ENCODE measurements around the gene AFAP1L1.

AFAP1L1 gene

DNA sequence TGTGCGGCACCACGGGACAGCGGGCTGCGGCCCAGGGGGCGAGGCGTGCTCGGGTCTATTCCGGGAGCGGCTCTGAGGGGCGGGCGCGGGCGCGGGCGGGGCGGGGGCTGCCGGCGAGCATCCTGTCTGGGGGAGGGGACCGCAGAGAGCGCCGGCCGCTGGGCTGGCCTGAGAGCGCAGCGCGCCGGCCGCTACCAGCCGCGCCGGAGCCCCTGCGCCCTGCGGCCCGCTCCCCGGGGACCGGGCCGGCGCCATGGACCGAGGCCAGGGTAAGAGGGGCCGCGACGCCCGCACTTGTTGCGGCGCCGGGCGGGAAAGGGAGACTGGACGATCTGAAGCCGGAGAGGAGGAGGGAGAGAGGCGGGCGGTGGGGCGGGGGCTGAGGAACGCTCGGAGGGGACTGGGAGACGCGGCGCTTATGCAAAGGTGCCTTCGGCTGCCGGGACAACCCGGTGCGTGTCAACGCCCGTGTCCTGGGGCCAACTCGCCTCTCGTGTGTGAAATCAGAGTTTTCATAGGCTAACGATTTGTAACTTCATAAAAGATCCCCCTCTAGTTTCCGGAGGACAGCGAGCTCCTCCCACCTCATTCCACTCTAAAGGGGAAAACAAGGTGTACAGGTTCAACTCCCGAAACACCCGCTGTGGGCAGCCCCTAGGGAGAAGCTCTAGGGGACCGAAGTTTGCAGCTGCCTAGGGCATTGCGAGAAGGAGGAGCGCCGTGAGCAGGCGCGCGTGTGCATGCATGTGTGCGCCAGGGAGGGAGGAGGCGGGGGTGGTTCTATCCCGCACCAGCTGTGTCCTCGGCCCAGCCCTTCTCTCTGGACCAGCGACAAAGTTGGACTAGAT lies at the start of gene AFAP1L1:
AFAP1L1 (plus strand) TSS at position 144 of the 848 bp plus-strand sequence; CDS start at position 254, 110 bp downstream.
- peak within 1 kb of the TSS; percentile 74 for H3K27ac Mint-ChIP-seq
- CTCF ChIA-PET: interaction anchor here (0.8 kb wide), 1 partner anchor 157 kb away, joined by 3 read pairs; no protein-coding TSS in a partner anchor

DNA sequence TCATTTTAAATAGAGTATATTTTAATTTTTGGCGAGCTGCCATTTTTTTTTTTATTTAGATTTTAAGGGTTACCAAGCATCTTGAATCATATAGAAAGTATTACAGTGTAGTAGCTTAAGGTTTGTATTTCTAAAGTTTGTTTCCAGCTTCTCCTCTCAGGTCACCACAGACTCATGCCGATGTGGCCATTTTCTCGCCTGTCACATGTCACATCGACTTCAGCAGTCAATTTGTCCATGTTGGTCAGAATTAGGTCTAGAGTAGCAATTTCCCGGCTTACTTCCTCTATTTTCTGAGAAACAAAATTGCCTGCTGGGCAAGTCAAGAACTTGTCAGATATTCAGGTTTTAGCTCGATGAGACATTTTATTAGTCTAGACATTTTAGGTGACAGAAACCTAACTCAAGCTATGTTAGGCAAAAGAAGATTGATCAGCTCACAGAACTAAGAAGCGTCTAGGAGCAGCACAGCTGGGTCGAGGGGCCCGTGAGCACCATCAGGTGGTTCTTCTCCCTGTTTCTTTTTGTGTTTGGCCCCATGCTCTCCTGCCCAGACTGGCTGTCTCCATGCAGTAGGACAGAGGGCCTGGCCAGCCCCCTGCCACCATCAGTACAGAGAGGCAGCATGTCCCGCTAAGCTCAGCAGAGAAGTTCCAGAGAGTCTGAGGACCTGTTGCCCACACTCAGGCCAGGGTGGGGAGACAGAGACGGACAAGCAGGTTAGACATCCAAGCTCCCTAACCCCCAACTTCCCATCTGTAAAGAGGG lies 48.4 kb upstream of the AFAP1L1 start:
- Mint-ChIP-seq H3K36me3 (no peaks in the 10 kb centered on the region), H3K4me1 (no peaks in the 10 kb centered on the region), H3K4me3 (no peak overlapping the region), H3K27ac (no peak overlapping the region), H3K9me3 (no peaks in the 10 kb centered on the region), H3K27me3 (peaks cover 17% of the 10 kb centered on the region)
- DNase-seq: no peak
- CTCF ChIA-PET: interaction anchor here (1.0 to 1.3 kb wide), 3 partner anchors 10 to 41 kb away, joined by 3 to 4 read pairs (median 3); no protein-coding TSS in a partner anchor

More for the DNA sequence above, at the start of gene AFAP1L1:
- Mint-ChIP-seq H3K4me1 (peaks cover 12% of the 10 kb centered on the region), H3K9me3 (no peaks in the 10 kb centered on the region), H3K4me3 (peak within 1 kb of the TSS; percentile 80), H3K36me3 (peaks cover 2% of the 10 kb centered on the region), H3K27me3 (peaks cover 77% of the 10 kb centered on the region)
- peak; percentile 44 for DNase-seq

DNA sequence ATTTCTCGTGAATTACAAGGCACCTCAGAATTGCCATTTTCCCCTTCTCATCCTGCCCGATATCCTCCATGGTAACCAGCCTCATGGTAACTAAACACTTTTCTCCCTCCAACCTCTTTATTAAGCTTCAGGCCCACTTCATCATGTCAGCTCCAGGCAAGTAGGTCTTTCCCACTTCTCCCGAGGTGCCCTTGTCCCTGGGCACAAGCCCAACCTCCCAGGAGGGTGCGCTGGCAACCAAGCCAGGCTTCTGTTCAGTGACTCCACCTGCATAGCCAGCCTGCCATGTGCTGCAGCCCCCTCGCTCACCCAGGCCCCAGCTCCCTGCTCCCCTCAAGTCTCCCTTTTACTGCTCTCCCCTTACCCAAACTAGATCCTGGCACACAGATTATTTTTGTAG lies 47.4 kb upstream of the AFAP1L1 start:
- Mint-ChIP-seq H3K4me1 (peaks cover 4% of the 10 kb centered on the region), H3K27ac (no peak overlapping the region), H3K4me3 (no peak overlapping the region), H3K27me3 (peaks cover 20% of the 10 kb centered on the region), H3K36me3 (no peaks in the 10 kb centered on the region), H3K9me3 (no peaks in the 10 kb centered on the region)
- CTCF ChIA-PET: interaction anchor here (0.5 kb wide), 1 partner anchor 83 kb away, joined by 3 read pairs; the partner anchor contains the start of gene ABLIM3
- DNase-seq: no peak

DNA sequence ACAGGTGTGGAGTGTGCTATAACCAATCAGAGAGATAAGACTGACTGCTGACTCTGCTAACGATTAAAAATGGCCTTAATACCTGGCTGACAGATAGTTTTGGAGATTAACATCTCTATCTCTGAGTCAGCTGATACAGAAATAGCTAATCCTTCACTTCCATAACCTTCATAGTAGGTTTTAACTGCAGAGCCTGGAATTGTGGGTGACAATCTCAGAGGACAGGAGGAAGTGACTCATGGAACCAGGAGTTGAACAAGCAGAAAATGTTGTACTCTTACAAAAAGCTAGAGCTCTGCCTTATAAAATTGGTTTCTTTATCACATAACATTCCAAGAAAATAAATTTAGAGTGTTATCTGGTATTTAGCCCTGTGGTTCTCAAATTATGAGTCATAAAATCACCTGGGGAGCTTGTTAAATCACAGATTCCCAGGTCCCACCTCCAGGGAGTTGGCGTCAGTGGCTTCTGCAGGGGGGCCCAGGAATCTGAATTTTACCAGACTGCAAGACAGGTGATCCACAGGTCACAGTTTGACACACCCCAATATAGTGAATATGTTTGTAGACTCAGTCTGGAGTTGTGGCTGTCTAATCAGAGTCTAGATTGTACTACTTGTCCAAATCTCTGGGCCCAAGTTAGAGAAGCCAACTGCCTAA lies 44.4 kb upstream of the AFAP1L1 start:
- H3K4me3 Mint-ChIP-seq: no peak overlapping the region
- peaks cover 31% of the 10 kb centered on the region for H3K27me3 Mint-ChIP-seq
- H3K4me1 Mint-ChIP-seq: peaks cover 4% of the 10 kb centered on the region
- H3K36me3 Mint-ChIP-seq: no peaks in the 10 kb centered on the region
- no peaks in the 10 kb centered on the region for H3K9me3 Mint-ChIP-seq
- DNase-seq: no peak
- CTCF ChIA-PET: interaction anchor here (1.0 kb wide), 1 partner anchor 85 kb away, joined by 3 read pairs; no protein-coding TSS in a partner anchor
- no peak overlapping the region for H3K27ac Mint-ChIP-seq

GRCh38 chr5:149228618-149229297 lies 42.9 kb upstream of the AFAP1L1 start:
- peaks cover 4% of the 10 kb centered on the region for H3K4me1 Mint-ChIP-seq
- H3K9me3 Mint-ChIP-seq: no peaks in the 10 kb centered on the region
- CTCF ChIA-PET: interaction anchor here (1.0 to 1.6 kb wide), 2 partner anchors 26 to 86 kb away, joined by 3 read pairs; no protein-coding TSS in a partner anchor
- H3K27me3 Mint-ChIP-seq: peaks cover 33% of the 10 kb centered on the region
- DNase-seq: no peak
- H3K36me3 Mint-ChIP-seq: no peaks in the 10 kb centered on the region
- no peak overlapping the region for H3K4me3 Mint-ChIP-seq
- H3K27ac Mint-ChIP-seq: no peak overlapping the region

GRCh38 chr5:149229298-149229937 lies 42.2 kb upstream of the AFAP1L1 start:
- H3K27ac Mint-ChIP-seq: no peak overlapping the region
- peaks cover 40% of the 10 kb centered on the region for H3K27me3 Mint-ChIP-seq
- CTCF ChIA-PET: interaction anchor here (1.1 to 1.6 kb wide), 2 partner anchors 26 to 93 kb away, joined by 3 read pairs; no protein-coding TSS in a partner anchor
- no peaks in the 10 kb centered on the region for H3K9me3 Mint-ChIP-seq
- no peak for DNase-seq
- peaks cover 4% of the 10 kb centered on the region for H3K4me1 Mint-ChIP-seq
- no peak overlapping the region for H3K4me3 Mint-ChIP-seq
- peaks cover 2% of the 10 kb centered on the region for H3K36me3 Mint-ChIP-seq

- CTCF ChIA-PET: interaction anchor here (2.0 kb wide), 1 partner anchor 29 kb away, joined by 8 read pairs; no protein-coding TSS in a partner anchor
- no peak overlapping the region for H3K27ac Mint-ChIP-seq
Measured at GRCh38 chr5:149235841-149236240, 35.8 kb upstream of the AFAP1L1 start.

DNA sequence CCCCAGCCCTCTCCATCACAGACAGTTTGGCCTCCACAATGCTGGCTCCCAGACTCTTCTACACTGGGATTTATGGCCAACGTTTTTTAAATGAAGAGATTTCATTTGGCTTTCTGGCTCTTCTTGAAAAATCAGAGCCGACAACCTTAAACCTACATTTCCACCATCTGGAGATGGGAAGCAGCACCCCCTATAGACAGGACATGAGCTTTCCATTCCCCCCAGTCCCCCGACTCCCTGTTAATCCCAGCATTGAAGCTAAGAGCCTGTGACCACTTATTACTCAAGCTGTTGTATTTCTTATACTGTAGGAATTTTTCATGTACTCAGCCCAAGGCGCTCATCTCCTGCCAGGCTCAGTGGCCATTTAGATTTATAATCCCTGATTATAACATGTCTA lies 34.0 kb upstream of the AFAP1L1 start:
- Mint-ChIP-seq H3K27me3 (peaks cover 45% of the 10 kb centered on the region), H3K9me3 (peaks cover 3% of the 10 kb centered on the region), H3K36me3 (peaks cover 5% of the 10 kb centered on the region), H3K27ac (no peak overlapping the region), H3K4me3 (no peak overlapping the region), H3K4me1 (peaks cover 38% of the 10 kb centered on the region)
- CTCF ChIA-PET: interaction anchor here (1.5 to 1.6 kb wide), 2 partner anchors 28 to 32 kb away, joined by 4 to 5 read pairs; no protein-coding TSS in a partner anchor
- DNase-seq: no peak

More at GRCh38 chr5:149235841-149236240, 35.8 kb upstream of the AFAP1L1 start:
- no peak for DNase-seq
- H3K36me3 Mint-ChIP-seq: peaks cover 2% of the 10 kb centered on the region
- peaks cover 52% of the 10 kb centered on the region for H3K27me3 Mint-ChIP-seq
- no peak overlapping the region for H3K4me3 Mint-ChIP-seq
- H3K4me1 Mint-ChIP-seq: peaks cover 23% of the 10 kb centered on the region
- H3K9me3 Mint-ChIP-seq: no peaks in the 10 kb centered on the region

DNA sequence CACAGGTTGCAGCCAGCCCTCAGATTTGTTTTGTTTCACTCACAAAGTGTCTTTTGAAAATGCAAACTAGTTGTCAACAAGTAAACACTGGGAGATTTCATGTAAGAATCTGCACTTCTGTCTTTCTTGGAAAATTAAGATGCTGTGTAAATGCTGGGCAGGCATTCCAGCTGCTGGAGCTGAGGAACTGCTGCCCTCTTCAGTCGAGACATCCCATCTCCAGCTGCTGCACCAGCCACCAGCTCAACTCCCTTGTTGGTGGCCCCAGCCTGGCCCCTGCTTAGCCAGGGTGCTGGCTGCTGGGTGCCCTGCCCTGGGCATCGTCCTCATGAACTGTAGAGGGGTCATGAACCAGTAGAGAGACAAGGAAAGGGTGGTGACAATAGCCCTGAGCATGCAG lies 33.1 kb upstream of the AFAP1L1 start:
- CTCF ChIA-PET: interaction anchor here (1.5 to 1.6 kb wide), 2 partner anchors 27 to 31 kb away, joined by 4 to 5 read pairs; no protein-coding TSS in a partner anchor
- Mint-ChIP-seq H3K36me3 (peaks cover 5% of the 10 kb centered on the region), H3K4me1 (peaks cover 38% of the 10 kb centered on the region), H3K9me3 (peaks cover 3% of the 10 kb centered on the region), H3K27me3 (peaks cover 39% of the 10 kb centered on the region), H3K4me3 (no peak overlapping the region), H3K27ac (no peak overlapping the region)
- no peak for DNase-seq

DNA sequence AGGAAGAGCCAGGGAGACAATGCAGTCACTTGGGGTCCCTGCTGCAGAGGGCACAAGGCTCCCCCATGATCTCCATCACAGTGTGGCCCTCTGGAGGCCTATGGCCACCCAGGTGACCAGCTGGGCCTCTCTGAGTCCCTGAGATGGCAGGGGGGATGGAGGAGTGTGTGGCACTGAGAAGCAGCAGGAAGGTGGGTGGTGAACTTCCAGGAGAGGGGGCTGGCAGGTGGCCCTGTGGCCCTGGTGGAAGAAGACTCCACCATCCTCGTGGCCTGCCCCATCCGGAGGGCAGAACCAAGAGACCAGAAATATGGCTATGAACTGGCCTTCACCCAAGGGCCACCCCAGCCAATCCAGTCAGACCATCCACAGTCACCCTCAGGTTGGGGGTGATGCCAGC lies 31.7 kb upstream of the AFAP1L1 start:
- Mint-ChIP-seq H3K27me3 (peaks cover 32% of the 10 kb centered on the region), H3K36me3 (peaks cover 3% of the 10 kb centered on the region), H3K9me3 (peaks cover 3% of the 10 kb centered on the region), H3K4me3 (no peak overlapping the region), H3K27ac (peak overlapping the region; percentile 91), H3K4me1 (peaks cover 38% of the 10 kb centered on the region)
- CTCF ChIA-PET: interaction anchor here (1.1 to 2.5 kb wide), 3 partner anchors 12 to 99 kb away, joined by 3 to 14 read pairs (median 5); partner anchors contain the start of gene ABLIM3
- DNase-seq: no peak

- peaks cover 3% of the 10 kb centered on the region for H3K36me3 Mint-ChIP-seq
- H3K9me3 Mint-ChIP-seq: peaks cover 3% of the 10 kb centered on the region
- peak; percentile 94 for DNase-seq
- CTCF ChIA-PET: interaction anchor here (1.1 to 2.5 kb wide), 5 partner anchors 11 to 508 kb away, joined by 3 to 14 read pairs (median 3); partner anchors contain the start of gene ABLIM3
- peak overlapping the region; percentile 91 for H3K27ac Mint-ChIP-seq
- peaks cover 34% of the 10 kb centered on the region for H3K27me3 Mint-ChIP-seq
- H3K4me3 Mint-ChIP-seq: peak overlapping the region; percentile 4
- H3K4me1 Mint-ChIP-seq: peaks cover 44% of the 10 kb centered on the region
Measured at GRCh38 chr5:149240354-149240998, 31.2 kb upstream of the AFAP1L1 start.

DNA sequence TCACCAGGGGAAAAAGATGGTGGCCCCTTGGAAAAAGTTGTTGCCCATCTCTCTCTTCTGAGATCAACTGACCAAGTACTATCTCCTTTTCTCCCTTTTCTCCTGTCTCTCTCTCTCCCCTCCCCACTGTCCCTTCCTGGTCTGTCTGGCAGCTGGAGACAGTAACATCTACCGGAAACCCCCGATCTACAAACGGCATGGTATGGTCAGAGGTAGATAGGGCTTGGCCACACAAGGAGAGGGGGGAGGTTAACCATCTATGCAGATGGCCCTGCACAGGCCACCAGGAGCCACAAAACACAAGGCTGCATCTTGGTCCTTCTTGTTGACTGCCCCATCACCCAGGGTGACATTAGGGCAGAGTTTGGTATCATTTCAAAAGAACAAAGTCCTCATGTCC lies 29.3 kb upstream of the AFAP1L1 start:
- Mint-ChIP-seq H3K4me1 (peaks cover 45% of the 10 kb centered on the region), H3K27ac (no peak overlapping the region), H3K9me3 (peaks cover 6% of the 10 kb centered on the region), H3K4me3 (no peak overlapping the region), H3K27me3 (peaks cover 40% of the 10 kb centered on the region), H3K36me3 (peaks cover 3% of the 10 kb centered on the region)
- DNase-seq: no peak
- CTCF ChIA-PET: interaction anchor here (0.8 to 2.5 kb wide), 2 partner anchors 9 to 22 kb away, joined by 3 to 14 read pairs; no protein-coding TSS in a partner anchor
